MM.1S (cell line): ENCODE data around the gene EIF4E1B.

Experiments used
- CTCF ChIP-seq: fragments of 300-600 bp; sonication (generic); IDR thresholded peaks from 2 replicates; pipeline ENCODE4 v1.5.1; 2016; ENCODE audit warnings: antibody characterized with exemption, low read length, mixed read lengths
- EZH2 ChIP-seq: fragments of 300-600 bp; sonication (generic); optimal IDR thresholded peaks from 2 replicates; pipeline ENCODE3; 2017; ENCODE audit warnings: low read depth, mild to moderate bottlenecking, antibody characterized with exemption, low read length, mixed read lengths
- EZH2phosphoT487 ChIP-seq: fragments of 300-600 bp; sonication (generic); IDR thresholded peaks from 2 replicates; pipeline ENCODE4 v1.6.1; 2018; ENCODE audit warnings: antibody characterized with exemption, low read length

DNA sequence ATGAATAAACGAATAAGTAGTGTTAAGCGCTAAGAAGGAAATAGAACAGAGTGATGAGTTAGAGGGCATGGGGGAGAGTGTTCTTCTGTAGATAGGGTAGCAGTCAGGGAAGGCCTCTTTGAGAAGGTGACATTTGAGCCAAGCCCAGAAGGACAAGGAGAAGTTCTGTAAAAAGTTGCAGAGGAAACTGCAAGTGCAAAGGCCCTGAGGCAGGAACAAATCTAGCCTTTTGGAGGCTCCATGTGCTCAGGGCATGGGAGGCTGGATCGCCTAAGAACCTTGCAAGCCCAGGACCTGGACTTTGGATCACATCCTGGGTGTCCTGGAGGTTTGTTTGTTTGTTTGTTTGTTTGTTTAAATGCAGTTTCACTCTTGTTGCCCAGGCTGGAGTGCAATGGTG, 8.0 kb downstream of the EIF4E1B start:
- no peak for TF ChIP-seq EZH2
- no peak for TF ChIP-seq CTCF
- no peak for TF ChIP-seq EZH2phosphoT487
